ENCODE results near the gene ZACN. TPM values are rescaled to one million over a fixed set of nuclear protein-coding genes. Genes with fewer than 3 reads are reported as not detected.
"Not testable (repeated sequence)": the region's sequence is repeated elsewhere in the genome, so short reads cannot be mapped to it uniquely, and the experiment has no call there.

Gene ZACN
- 1 to 10 TPM; 6.4 to 6.5 TPM for total RNA-seq

- intact Hi-C loops (cut with micrococcal nuclease), result no loop called here
- no peak for DNase-seq
- Mint-ChIP-seq H3K27ac (no peak within 1 kb of the TSS), H3K4me1 (ENCODE audit: low read depth) (peaks cover 47% of the 10 kb centered on the region), H3K9me3 (no peaks in the 10 kb centered on the region), H3K27me3 (ENCODE audit: low read depth) (peaks cover 46% of the 10 kb centered on the region), H3K36me3 (ENCODE audit: low read depth) (no peaks in the 10 kb centered on the region), H3K4me3 (no peak within 1 kb of the TSS)
- CTCF ChIA-PET, result interaction anchor here (1.6 to 2.3 kb wide), 2 partner anchors 64 to 74 kb away, joined by 3 to 11 read pairs; no protein-coding TSS in a partner anchor
Measured at GRCh38 chr17:76078860-76079534, at the start of gene ZACN. Gene ZACN (plus strand): TSS chr17:76079182. CDS start chr17:76079265, 83 bp downstream.

- no peaks in the 10 kb centered on the region for H3K36me3 Mint-ChIP-seq (ENCODE audit: low read depth)
- DNase-seq, result no peak
- no peak overlapping the region for H3K4me3 Mint-ChIP-seq
- CTCF ChIA-PET, result interaction anchor here (2.5 to 4.0 kb wide), 2 partner anchors 18 to 19 kb away, joined by 15 to 19 read pairs; no protein-coding TSS in a partner anchor
- no peak overlapping the region for H3K27ac Mint-ChIP-seq
- no peaks in the 10 kb centered on the region for H3K9me3 Mint-ChIP-seq
- intact Hi-C loops (cut with micrococcal nuclease), result no loop called here
- no peaks in the 10 kb centered on the region for H3K27me3 Mint-ChIP-seq (ENCODE audit: low read depth)
- H3K4me1 Mint-ChIP-seq (ENCODE audit: low read depth), result peaks cover 23% of the 10 kb centered on the region
Measured at GRCh38 chr17:76032073-76032779, 46.8 kb upstream of the ZACN start.

DNA sequence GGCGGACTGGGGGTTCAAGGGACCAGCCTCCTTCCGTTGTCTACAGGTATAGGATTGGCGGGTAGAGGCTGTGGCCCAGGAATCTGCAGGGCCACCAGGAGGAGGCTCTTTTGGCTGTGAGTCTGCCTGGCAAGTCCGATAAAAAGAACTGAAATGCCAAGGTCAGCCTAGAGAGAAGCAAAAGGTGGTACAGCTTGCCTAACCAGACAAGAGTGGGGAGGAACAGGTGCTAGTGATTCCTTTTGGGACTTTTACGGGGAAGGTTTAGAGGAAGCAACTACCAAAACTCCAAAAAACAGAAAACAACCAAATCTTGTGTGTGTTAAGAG lies 46.2 kb upstream of the ZACN start:
- Mint-ChIP-seq H3K9me3 (no peaks in the 10 kb centered on the region), H3K4me1 (ENCODE audit: low read depth) (peaks cover 23% of the 10 kb centered on the region), H3K27ac (no peak overlapping the region), H3K36me3 (ENCODE audit: low read depth) (no peaks in the 10 kb centered on the region), H3K4me3 (no peak overlapping the region), H3K27me3 (ENCODE audit: low read depth) (no peaks in the 10 kb centered on the region)
- CTCF ChIA-PET, result interaction anchor here (2.5 kb wide), 1 partner anchor 19 kb away, joined by 15 read pairs; no protein-coding TSS in a partner anchor
- intact Hi-C loops (cut with micrococcal nuclease), result no loop called here
- DNase-seq, result no peak

- no peaks in the 10 kb centered on the region for H3K27me3 Mint-ChIP-seq (ENCODE audit: low read depth)
- intact Hi-C loops (cut with micrococcal nuclease), result no loop called here
- DNase-seq, result no peak
- peaks cover under 1% of the 10 kb centered on the region for H3K36me3 Mint-ChIP-seq (ENCODE audit: low read depth)
- CTCF ChIA-PET, result interaction anchor here (1.0 to 2.5 kb wide), 4 partner anchors 20 to 265 kb away, joined by 3 to 15 read pairs (median 4); no protein-coding TSS in a partner anchor
- no peak overlapping the region for H3K27ac Mint-ChIP-seq
- H3K9me3 Mint-ChIP-seq, result no peaks in the 10 kb centered on the region
- H3K4me1 Mint-ChIP-seq (ENCODE audit: low read depth), result peaks cover 23% of the 10 kb centered on the region
- H3K4me3 Mint-ChIP-seq, result no peak overlapping the region
Measured at GRCh38 chr17:76033139-76033538, 45.8 kb upstream of the ZACN start.

GRCh38 chr17:76034428-76035350 lies 44.3 kb upstream of the ZACN start:
- intact Hi-C loops (cut with micrococcal nuclease), result no loop called here
- CTCF ChIA-PET, result interaction anchor here (0.8 to 2.5 kb wide), 5 partner anchors 21 to 245 kb away, joined by 3 to 15 read pairs (median 4); no protein-coding TSS in a partner anchor

GRCh38 chr17:76036497-76037261 lies 42.3 kb upstream of the ZACN start:
- H3K36me3 Mint-ChIP-seq (ENCODE audit: low read depth), result peaks cover 18% of the 10 kb centered on the region
- no peak overlapping the region for H3K27ac Mint-ChIP-seq
- CTCF ChIA-PET, result interaction anchor here (0.9 to 1.6 kb wide), 2 partner anchors 22 to 37 kb away, joined by 3 to 4 read pairs; partner anchors contain the start of gene CDK3
- H3K4me3 Mint-ChIP-seq, result no peak overlapping the region
- no peak for DNase-seq
- no peaks in the 10 kb centered on the region for H3K27me3 Mint-ChIP-seq (ENCODE audit: low read depth)
- intact Hi-C loops (cut with micrococcal nuclease), result no loop called here
- H3K4me1 Mint-ChIP-seq (ENCODE audit: low read depth), result peaks cover 4% of the 10 kb centered on the region
- H3K9me3 Mint-ChIP-seq, result no peaks in the 10 kb centered on the region

More at GRCh38 chr17:76034428-76035350, 44.3 kb upstream of the ZACN start:
- DNase-seq, result no peak
- no peaks in the 10 kb centered on the region for H3K27me3 Mint-ChIP-seq (ENCODE audit: low read depth)
- H3K4me3 Mint-ChIP-seq, result no peak overlapping the region
- no peaks in the 10 kb centered on the region for H3K9me3 Mint-ChIP-seq
- H3K4me1 Mint-ChIP-seq (ENCODE audit: low read depth), result peaks cover 8% of the 10 kb centered on the region
- peaks cover 11% of the 10 kb centered on the region for H3K36me3 Mint-ChIP-seq (ENCODE audit: low read depth)
- H3K27ac Mint-ChIP-seq, result no peak overlapping the region

DNA sequence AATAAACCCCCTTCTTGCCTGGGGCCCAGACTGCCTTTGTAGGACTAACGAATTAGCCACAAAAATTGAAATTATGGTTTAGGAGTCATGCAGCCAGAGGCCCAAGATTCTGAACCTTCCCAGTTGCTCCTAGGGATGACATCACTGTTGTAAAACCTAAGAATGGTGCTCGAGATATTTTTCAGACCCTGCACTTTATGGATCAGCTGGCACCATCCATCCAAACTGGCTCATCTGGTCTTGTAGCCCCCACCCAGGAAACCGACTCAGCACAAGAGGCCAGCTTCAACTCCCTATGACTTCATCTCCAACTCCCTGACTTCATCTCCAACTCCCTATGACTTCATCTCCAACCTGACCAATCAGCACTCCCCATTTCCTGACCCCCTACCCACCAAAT lies 40.9 kb upstream of the ZACN start:
- H3K27me3 Mint-ChIP-seq (ENCODE audit: low read depth), result no peaks in the 10 kb centered on the region
- CTCF ChIA-PET, result no interaction called here
- DNase-seq, result no peak
- no peaks in the 10 kb centered on the region for H3K9me3 Mint-ChIP-seq
- no peak overlapping the region for H3K27ac Mint-ChIP-seq
- H3K4me1 Mint-ChIP-seq (ENCODE audit: low read depth), result peaks cover 4% of the 10 kb centered on the region
- H3K36me3 Mint-ChIP-seq (ENCODE audit: low read depth), result peaks cover 21% of the 10 kb centered on the region
- intact Hi-C loops (cut with micrococcal nuclease), result no loop called here
- H3K4me3 Mint-ChIP-seq, result no peak overlapping the region

DNA sequence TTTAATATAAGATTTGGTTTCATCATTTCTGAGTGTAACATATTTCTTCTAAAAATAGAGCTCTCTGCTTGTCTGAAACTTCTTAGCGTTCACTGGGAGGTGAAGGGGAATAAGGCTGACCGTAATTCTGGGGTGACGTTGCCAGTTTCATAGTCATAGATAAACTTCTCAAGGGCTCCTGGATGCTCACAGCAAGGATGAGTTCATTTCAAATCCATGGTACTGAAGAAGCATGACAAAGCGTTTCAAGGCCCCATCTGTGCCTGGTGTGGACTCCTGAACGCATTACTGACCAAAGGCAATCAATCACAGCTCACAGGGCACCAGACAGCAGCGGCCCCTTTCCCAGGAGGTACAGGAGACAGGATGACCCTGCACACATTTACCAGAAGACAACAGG lies 39.9 kb upstream of the ZACN start:
- Mint-ChIP-seq H3K4me1 (ENCODE audit: low read depth) (peaks cover 4% of the 10 kb centered on the region), H3K27me3 (ENCODE audit: low read depth) (no peaks in the 10 kb centered on the region), H3K4me3 (no peak overlapping the region), H3K9me3 (no peaks in the 10 kb centered on the region), H3K36me3 (ENCODE audit: low read depth) (peaks cover 27% of the 10 kb centered on the region), H3K27ac (peak overlapping the region; percentile 72)
- intact Hi-C loops (cut with micrococcal nuclease), result no loop called here
- CTCF ChIA-PET, result no interaction called here
- no peak for DNase-seq

GRCh38 chr17:76040376-76040775 lies 38.6 kb upstream of the ZACN start:
- peaks cover 36% of the 10 kb centered on the region for H3K36me3 Mint-ChIP-seq (ENCODE audit: low read depth)
- CTCF ChIA-PET, result interaction anchor here (0.7 kb wide), 1 partner anchor 26 kb away, joined by 3 read pairs; no protein-coding TSS in a partner anchor
- intact Hi-C loops (cut with micrococcal nuclease), result no loop called here

DNA sequence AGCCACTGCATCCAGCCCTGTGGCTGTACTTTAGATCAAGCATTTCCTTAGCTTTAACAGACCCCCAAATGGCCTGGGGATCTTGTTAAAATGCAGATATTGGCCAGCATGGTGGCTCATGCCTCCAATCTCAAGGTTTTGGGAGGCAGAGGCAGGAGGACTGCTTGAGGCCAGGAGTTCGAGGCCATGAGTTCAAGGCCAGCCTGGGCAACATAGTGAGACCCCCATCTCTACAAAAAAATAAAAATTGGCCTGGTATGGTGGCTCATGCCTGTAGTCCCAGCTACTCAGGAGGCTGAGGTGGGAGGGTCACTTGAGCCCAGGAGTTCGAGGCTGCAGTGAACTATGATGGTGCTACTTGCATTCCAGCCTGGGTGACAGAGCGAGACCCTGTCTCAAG lies 36.1 kb upstream of the ZACN start:
- CTCF ChIA-PET, result interaction anchor here (0.6 kb wide), 1 partner anchor 74 kb away, joined by 3 read pairs; no protein-coding TSS in a partner anchor
- H3K4me3 Mint-ChIP-seq; intact Hi-C loops (cut with micrococcal nuclease); H3K27ac Mint-ChIP-seq; H3K9me3 Mint-ChIP-seq; DNase-seq; H3K27me3 Mint-ChIP-seq (ENCODE audit: low read depth); H3K4me1 Mint-ChIP-seq (ENCODE audit: low read depth): not testable (repeated sequence)
- H3K36me3 Mint-ChIP-seq (ENCODE audit: low read depth), result peaks cover 45% of the 10 kb centered on the region

More at GRCh38 chr17:76040376-76040775, 38.6 kb upstream of the ZACN start:
- Mint-ChIP-seq H3K4me1 (ENCODE audit: low read depth) (peaks cover 4% of the 10 kb centered on the region), H3K27me3 (ENCODE audit: low read depth) (no peaks in the 10 kb centered on the region), H3K9me3 (no peaks in the 10 kb centered on the region), H3K27ac (peak overlapping the region; percentile 12), H3K4me3 (no peak overlapping the region)
- no peak for DNase-seq

DNA sequence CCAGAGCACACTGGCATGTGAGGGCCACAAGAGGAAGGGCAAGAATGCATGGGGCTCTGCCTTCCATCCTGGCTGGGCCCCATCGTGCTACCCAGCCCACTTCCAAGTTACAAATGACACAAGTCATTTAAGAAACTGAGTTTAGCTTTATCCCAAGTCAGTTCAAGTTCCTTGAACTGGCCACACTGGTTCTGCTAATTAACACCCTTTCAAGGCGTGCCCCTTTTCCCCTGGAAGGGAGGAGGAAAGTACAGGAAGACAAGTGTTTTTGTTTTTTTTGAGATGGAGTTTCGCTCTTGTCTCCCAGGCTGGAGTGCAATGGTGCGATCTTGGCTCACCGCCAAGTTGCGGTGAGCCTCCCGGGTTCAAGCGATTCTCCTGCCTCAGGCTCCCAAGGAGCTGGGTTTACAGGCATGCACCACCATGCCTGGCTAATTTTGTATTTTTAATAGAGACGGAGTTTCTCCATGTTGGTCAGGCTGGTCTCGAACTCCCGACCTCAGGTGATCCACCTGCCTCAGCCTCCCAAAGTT lies 34.4 kb upstream of the ZACN start:
- CTCF ChIA-PET, result not testable (repeated sequence)

More for the DNA sequence above, 34.4 kb upstream of the ZACN start:
- intact Hi-C loops (cut with micrococcal nuclease); H3K27me3 Mint-ChIP-seq (ENCODE audit: low read depth); DNase-seq; H3K4me1 Mint-ChIP-seq (ENCODE audit: low read depth); H3K9me3 Mint-ChIP-seq; H3K4me3 Mint-ChIP-seq; H3K27ac Mint-ChIP-seq: not testable (repeated sequence)
- H3K36me3 Mint-ChIP-seq (ENCODE audit: low read depth), result peaks cover 45% of the 10 kb centered on the region
